ENCODE measurements around the gene DCST2. TPM values are rescaled to one million over a fixed set of nuclear protein-coding genes. Genes with fewer than 3 reads are reported as not detected.

DCST2 gene
- total RNA-seq, 1 donor from 2014 or later = 0.26 TPM

DNA sequence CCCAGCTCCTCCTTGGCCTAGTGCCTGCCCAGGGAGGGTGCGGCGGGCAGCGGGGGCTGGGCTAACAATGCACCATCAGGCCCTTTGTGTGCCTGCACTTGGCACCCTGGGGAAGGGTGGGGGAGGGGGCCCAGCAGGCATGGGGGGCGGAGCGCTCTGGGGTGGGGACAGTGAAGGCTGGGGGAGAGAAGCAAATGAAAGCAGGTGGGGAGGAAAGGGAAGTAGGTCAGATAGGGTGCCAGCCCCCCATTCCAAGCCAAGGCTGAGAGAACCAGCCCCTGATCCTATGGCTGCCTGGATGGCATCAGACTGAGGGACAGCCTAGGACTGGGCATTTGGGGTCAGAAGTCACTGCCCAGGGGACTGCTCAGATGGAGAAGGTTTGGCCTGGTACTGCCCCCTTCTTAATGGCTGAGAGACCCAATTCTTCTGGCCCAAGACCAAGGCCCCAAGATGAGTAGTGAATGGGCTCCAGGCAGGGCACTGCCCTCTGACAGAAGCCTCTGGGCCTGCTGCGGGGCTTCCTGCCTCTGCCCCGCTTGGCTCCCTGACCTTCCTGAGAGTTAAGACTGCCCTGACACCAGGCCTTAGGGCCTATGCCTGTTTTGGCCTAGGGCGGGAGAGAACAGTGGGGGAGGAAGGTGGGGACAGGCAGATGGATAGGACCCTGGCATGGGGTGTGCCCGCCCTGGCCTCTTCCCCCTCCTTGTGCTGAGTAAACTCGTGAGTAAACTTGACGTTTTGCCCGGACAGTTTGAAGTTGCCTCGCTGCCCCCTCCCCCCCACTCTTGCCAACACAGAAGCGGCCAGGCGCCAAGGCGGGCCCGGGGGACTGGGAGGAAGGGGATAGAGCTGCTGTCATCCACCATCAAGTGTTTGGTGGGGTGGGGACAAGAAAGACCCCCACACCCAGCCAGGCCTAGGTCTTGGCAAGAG lies 28.2 kb downstream of the DCST2 start:
- Mint-ChIP-seq H3K27me3 (ENCODE audit: insufficient read depth) (peaks cover 2% of the 10 kb centered on the region), H3K4me3 (peak overlapping the region; percentile 98), H3K9me3 (no peaks in the 10 kb centered on the region), H3K36me3 (ENCODE audit: low read depth) (peaks cover 24% of the 10 kb centered on the region), H3K27ac (peak overlapping the region; percentile 96), H3K4me1 (ENCODE audit: low read depth) (peaks cover 37% of the 10 kb centered on the region)
- DNase-seq (ENCODE audit: low spot score) = no peak
- intact Hi-C loops (cut with micrococcal nuclease) = loop anchor here (5.0 kb wide), 1 partner anchor 167 kb away; the partner anchor contains the start of genes KRTCAP2 and TRIM46

DNA sequence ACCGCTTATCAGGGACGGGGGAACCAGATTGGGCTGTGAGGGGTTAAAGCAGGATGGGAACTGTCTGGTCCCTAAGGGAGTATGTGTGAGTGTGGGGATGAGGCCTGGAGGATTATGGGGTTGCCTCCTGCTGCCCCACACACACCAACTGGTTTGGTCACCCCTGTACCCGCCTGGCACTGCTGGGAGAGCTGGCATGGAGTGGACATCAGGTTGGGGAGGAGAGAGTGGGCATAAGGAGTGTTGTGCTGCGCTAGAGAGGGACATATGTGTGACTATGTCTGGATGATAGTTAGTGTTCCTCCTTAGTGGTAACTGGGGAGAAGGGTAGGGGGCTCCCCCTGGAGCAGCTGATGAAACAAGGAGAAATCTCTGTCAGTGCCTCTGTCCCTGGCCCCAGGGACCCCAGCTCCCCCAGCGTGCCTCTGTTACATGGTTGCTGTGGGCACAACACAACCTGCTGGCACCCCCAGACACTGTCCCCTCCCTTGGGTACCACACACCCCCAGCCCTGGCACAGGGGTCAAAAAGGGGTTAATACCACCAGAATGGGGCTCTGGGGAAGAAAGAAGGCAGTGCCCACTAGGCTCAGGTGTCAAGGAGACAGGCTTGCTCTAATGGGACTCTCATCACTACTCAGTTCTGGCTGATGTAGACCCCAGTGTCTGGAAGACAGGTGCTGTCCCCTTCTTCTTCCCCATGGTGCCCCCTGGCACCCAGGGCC lies 29.1 kb downstream of the DCST2 start:
- Mint-ChIP-seq H3K36me3 (ENCODE audit: low read depth) (peaks cover 16% of the 10 kb centered on the region), H3K9me3 (no peaks in the 10 kb centered on the region), H3K27me3 (ENCODE audit: insufficient read depth) (peaks cover 2% of the 10 kb centered on the region), H3K4me1 (ENCODE audit: low read depth) (peaks cover 45% of the 10 kb centered on the region), H3K4me3 (peak overlapping the region; percentile 98), H3K27ac (peak overlapping the region; percentile 96)
- no peak for DNase-seq (ENCODE audit: low spot score)
- intact Hi-C loops (cut with micrococcal nuclease) = loop anchor here (5.0 kb wide), 3 partner anchors 168 to 597 kb away; partner anchors contain the start of genes IL6R, KRTCAP2, RUSC1 and TRIM46

DNA sequence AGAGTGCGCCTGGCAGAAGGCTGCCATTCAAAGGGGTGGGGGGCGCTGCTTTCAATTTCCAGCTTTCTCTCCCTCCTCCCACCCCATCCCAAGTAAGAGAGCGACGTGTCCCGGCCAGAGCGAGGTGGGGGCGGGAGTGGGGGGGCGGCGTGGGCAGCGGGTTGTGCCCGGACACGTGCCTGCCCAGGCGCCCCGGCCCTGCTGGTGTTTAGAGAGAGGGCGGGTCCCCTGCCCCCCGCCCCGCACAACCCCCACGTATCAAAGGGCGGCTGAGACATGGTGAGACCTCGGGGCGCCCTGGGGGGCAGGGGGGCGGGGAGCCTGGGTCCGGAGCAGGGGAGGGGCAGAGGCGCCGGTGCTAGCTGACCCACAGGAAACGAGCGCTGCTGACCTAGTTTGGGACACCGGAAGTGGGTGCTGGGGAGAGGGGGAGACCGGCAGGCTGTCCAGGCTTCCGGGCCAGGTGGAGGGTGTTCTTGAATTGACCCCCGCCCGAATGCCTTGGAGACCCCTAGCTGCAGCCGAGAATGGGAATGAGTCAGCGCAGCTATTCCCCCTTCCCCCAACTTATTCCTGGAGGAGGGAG lies 29.7 kb downstream of the DCST2 start:
- intact Hi-C loops (cut with micrococcal nuclease) = loop anchor here (5.0 kb wide), 2 partner anchors 318 to 597 kb away; partner anchors contain the start of genes IL6R and RUSC1
- Mint-ChIP-seq H3K27ac (peak overlapping the region; percentile 97), H3K27me3 (ENCODE audit: insufficient read depth) (peaks cover 2% of the 10 kb centered on the region), H3K36me3 (ENCODE audit: low read depth) (peaks cover 14% of the 10 kb centered on the region), H3K9me3 (no peaks in the 10 kb centered on the region), H3K4me1 (ENCODE audit: low read depth) (peaks cover 48% of the 10 kb centered on the region), H3K4me3 (peak overlapping the region; percentile 98)
- no peak for DNase-seq (ENCODE audit: low spot score)

DNA sequence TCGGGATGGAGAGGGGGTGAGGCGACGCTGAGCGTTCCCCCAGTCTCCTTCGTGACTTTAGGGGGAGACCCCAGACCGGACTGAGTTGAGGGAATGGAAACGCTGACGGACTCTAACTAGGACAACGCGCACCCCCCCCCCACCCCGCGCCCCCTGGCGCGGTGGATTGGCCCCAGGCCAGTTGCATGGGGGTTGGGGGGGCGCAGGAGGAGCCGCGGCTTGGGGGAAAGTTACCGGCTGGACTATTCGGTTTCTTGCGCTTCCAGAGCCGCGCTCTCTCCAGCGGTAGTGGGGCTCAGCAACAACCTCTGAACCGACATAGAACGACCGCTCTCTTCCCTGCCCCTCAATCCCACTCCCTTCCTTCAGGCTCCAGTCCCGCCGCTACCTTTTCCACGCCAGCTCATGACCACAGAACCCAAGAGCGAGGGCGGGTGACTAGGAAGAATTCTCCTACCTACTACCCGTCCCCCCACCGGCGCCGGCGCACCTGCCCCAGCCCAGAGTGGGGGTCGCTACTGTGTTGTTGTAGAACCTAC lies 30.3 kb downstream of the DCST2 start:
- Mint-ChIP-seq H3K4me1 (ENCODE audit: low read depth) (peaks cover 47% of the 10 kb centered on the region), H3K36me3 (ENCODE audit: low read depth) (peaks cover 11% of the 10 kb centered on the region), H3K27me3 (ENCODE audit: insufficient read depth) (peaks cover 2% of the 10 kb centered on the region), H3K27ac (peak overlapping the region; percentile 97), H3K4me3 (peak overlapping the region; percentile 98), H3K9me3 (no peaks in the 10 kb centered on the region)
- intact Hi-C loops (cut with micrococcal nuclease) = loop anchor here (5.0 kb wide), 2 partner anchors 319 to 596 kb away; partner anchors contain the start of genes IL6R and RUSC1
- DNase-seq (ENCODE audit: low spot score) = no peak

DNA sequence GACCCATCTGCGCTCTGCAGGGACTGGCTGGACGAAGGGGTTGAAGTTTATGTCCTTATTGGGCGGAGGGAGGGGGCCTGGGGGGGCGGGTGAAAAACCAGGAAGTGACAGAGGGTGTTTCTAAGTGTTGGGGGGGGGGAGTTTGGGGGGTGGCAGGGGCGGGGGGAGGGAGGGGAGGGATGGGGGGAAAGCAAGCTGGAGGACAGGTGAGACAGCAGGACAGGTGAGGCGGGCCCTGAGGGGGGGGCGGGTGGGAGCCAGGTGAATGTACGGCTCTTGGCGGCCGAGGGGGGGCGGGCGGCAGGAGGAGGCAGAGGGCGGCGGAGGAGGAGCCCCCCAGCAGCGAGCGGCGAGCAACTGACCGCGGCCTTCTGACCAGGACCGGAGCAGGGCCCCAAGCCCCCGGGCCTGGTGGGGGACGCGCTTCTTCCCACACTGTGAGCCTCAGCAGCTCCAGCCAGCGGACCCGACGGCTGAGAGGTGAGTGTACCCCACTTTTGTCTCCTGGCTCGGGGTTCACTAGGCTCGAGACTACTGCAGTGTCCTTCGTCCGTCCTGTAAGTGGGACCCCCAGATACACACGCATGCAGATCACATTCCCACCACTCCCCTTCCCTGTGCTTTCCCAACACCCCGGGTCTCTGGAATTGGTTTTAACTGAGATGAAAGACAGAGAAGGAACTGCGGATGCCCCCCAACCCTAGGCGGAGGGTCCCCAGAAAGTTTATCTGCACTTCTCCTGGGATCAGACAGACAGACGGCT lies 30.9 kb downstream of the DCST2 start, which contains the start of gene ZBTB7B:
TSS of gene ZBTB7B (plus strand) at position 339 of the 763 bp plus-strand sequence. CDS start 11,859 bp downstream, outside the sequence.
- Mint-ChIP-seq H3K27ac (peak within 1 kb of the TSS; percentile 97), H3K27me3 (ENCODE audit: insufficient read depth) (peaks cover 2% of the 10 kb centered on the region)

DNA sequence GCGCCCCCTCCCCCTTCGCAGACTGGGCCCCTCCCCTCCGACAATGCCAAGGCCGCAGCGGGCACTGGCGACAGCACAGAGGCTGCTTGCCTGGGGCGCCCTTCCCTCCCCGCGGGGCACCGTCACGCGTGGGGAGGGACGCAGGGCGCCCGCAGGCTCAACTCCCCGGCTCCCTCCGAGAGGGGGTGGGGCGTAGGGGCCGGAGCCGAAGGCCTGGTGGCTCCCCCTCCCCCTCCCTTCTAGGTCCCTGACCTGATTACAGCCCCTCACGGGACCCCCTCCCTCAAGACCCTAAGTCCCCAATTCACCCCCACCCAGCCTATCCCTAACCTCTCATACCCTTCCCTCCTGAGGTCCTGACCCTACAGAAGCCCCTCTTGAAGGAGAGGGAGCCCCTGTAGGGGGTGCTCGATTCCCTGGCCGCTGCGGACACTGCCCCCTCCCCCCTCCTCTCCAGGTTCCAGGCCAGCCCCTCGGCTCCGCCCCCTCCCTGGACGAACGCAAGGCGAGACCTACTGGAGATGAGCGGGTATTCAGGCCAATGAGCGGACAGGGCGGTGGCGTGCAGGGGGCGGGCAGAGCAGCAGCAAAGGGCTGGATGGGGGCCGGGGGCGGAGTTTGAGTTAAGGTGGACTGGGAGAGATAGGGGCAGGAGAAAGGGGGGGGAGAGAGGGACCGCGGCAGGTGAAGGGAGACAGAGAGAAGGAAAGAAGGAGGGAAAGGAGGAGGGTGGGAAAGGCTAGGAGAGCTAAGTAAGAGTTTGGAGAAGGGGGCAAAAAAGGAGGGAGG lies 31.7 kb downstream of the DCST2 start:
- Mint-ChIP-seq H3K4me3 (peak overlapping the region; percentile 98), H3K4me1 (ENCODE audit: low read depth) (peaks cover 55% of the 10 kb centered on the region), H3K36me3 (ENCODE audit: low read depth) (peaks cover 11% of the 10 kb centered on the region), H3K27me3 (ENCODE audit: insufficient read depth) (peaks cover 2% of the 10 kb centered on the region), H3K9me3 (no peaks in the 10 kb centered on the region), H3K27ac (peak overlapping the region; percentile 97)
- DNase-seq (ENCODE audit: low spot score) = peak; percentile 98
- intact Hi-C loops (cut with micrococcal nuclease) = loop anchor here (1.0 to 5.0 kb wide), 11 partner anchors 10 to 782 kb away; partner anchors contain the start of genes EFNA4, IL6R, PYGO2 and RUSC1

More for the DNA sequence above, 30.9 kb downstream of the DCST2 start, which contains the start of gene ZBTB7B:
- peaks cover 11% of the 10 kb centered on the region for H3K36me3 Mint-ChIP-seq (ENCODE audit: low read depth)
- H3K4me1 Mint-ChIP-seq (ENCODE audit: low read depth) = peaks cover 50% of the 10 kb centered on the region
- no peak for DNase-seq (ENCODE audit: low spot score)
- H3K9me3 Mint-ChIP-seq = no peaks in the 10 kb centered on the region
- intact Hi-C loops (cut with micrococcal nuclease) = loop anchor here (1.0 to 5.0 kb wide), 9 partner anchors 10 to 595 kb away; partner anchors contain the start of genes EFNA4, IL6R, PYGO2 and RUSC1
- H3K4me3 Mint-ChIP-seq = peak within 1 kb of the TSS; percentile 98

DNA sequence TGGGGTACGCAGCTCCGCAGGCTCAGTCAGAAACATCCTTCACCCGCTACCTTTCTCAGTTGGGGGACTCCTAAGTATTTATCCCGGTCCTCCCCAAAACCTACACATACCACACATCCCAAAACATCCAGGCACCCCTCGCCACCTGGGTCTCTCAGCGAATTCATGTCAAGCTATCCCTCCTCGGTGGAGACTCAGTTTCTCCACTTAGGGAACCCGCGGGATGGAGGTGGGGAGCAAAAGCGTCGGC lies 32.2 kb downstream of the DCST2 start:
- Mint-ChIP-seq H3K9me3 (no peaks in the 10 kb centered on the region), H3K4me1 (ENCODE audit: low read depth) (peaks cover 50% of the 10 kb centered on the region), H3K27ac (peak overlapping the region; percentile 85), H3K27me3 (ENCODE audit: insufficient read depth) (peaks cover 2% of the 10 kb centered on the region), H3K4me3 (peak overlapping the region; percentile 98), H3K36me3 (ENCODE audit: low read depth) (peaks cover 8% of the 10 kb centered on the region)
- intact Hi-C loops (cut with micrococcal nuclease) = loop anchor here (1.0 to 5.0 kb wide), 4 partner anchors 46 to 781 kb away; partner anchors contain the start of genes IL6R, RUSC1 and UBAP2L
- DNase-seq (ENCODE audit: low spot score) = no peak

DNA sequence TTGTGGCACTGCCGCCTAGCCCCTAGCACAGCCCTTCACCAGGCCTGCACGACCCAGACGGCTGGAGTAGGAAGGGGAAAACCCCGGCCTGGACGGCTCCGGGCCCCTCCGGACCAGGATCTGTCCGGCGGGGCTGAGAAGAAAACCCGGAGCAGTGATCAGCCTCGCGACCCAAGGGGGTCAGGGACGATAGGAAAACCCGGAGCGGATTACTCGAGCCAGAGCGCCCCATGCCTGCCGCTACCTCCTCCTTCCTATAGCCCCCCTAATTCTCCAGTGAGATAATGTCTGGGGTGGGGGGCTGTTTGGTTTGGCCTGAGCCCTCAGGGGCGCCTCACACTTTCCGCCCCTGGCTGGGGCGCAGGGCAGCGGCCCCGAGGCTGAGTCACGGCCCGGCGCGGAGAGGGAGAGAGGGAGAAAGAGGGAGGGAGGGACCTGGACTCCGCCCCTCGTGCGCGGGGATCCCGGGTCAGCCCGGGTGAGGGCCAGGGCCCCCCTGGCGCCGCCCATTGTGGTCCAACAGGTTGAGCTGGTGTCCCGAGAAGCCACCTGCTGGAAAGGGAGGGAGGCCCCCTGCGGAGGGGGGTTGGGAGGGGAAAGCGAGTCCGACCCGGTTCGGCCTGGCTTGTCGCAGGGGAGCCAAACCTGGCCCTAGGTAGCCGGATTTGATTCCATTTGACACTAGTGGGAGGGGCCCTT lies 32.7 kb downstream of the DCST2 start:
- peak; percentile 81 for DNase-seq (ENCODE audit: low spot score)
- Mint-ChIP-seq H3K27me3 (ENCODE audit: insufficient read depth) (peaks cover 2% of the 10 kb centered on the region), H3K4me1 (ENCODE audit: low read depth) (peaks cover 45% of the 10 kb centered on the region), H3K4me3 (peak overlapping the region; percentile 98), H3K36me3 (ENCODE audit: low read depth) (peaks cover 7% of the 10 kb centered on the region), H3K27ac (peak overlapping the region; percentile 95), H3K9me3 (no peaks in the 10 kb centered on the region)
- intact Hi-C loops (cut with micrococcal nuclease) = loop anchor here (1.0 to 5.0 kb wide), 5 partner anchors 27 to 781 kb away; partner anchors contain the start of genes CKS1B, IL6R, RUSC1 and UBAP2L

DNA sequence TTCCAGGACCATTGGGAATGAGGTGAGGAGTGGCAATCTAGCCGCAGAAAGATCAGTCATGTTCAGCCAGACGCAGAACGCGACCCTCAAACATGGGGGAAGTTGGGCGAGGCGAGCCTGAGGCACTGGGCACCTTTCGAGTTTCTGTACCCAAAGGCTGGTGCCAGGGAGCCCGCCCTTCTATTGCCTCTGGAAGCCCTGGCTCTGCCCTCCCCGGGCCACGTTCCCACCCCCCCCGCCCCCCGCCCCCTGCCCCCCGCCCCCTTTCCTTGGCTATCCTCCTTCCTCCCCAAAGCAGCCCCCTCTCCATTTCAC lies 33.2 kb downstream of the DCST2 start:
- Mint-ChIP-seq H3K9me3 (no peaks in the 10 kb centered on the region), H3K27ac (peak overlapping the region; percentile 95), H3K4me3 (peak overlapping the region; percentile 87), H3K36me3 (ENCODE audit: low read depth) (peaks cover 7% of the 10 kb centered on the region), H3K4me1 (ENCODE audit: low read depth) (peaks cover 40% of the 10 kb centered on the region), H3K27me3 (ENCODE audit: insufficient read depth) (peaks cover 2% of the 10 kb centered on the region)
- intact Hi-C loops (cut with micrococcal nuclease) = loop anchor here (1.0 to 5.0 kb wide), 3 partner anchors 26 to 593 kb away; partner anchors contain the start of genes CKS1B, IL6R and RUSC1
- DNase-seq (ENCODE audit: low spot score) = no peak

DNA sequence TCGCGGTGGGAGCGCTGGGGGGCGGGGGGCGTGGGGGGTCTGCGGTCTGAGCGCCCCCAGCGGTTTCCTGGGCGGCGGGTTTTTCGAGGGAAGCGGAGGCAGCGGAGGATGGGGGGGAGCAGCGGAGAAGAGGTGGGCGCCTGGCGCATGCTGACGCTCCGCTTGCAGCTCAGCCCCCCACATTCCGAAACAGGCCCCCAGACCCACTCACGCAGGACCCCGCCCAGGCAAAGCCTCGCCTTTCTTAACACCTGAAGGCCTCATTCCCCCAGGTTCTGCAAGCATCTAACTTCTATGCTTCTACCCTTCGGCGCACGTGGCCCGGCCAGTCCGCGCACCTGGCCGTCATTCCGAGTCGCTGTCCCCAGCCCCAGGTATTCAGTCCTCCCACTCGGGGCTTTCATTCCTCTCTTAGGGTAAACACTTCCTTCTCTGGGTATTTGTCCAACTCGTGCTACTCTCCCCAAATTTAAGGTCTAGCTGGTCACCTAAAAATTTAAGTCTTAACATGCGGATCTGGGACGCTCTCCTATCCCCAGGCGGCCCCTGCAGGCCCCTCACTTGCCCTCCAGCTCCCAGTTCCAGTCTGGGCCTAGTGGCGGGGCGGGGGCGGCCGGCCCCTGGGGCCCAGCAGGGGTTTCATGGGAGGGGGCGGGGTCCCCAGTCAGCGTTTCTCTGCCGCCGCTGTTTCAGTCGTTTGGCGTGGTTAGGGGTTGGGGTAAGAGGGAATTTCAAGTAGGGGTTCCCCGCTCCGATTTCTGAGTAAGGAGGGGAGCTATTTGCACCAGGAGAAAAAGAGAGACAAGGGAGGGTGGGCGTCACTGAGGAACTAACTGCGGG lies 33.8 kb downstream of the DCST2 start:
- peaks cover 7% of the 10 kb centered on the region for H3K36me3 Mint-ChIP-seq (ENCODE audit: low read depth)
- no peak for DNase-seq (ENCODE audit: low spot score)
- intact Hi-C loops (cut with micrococcal nuclease) = loop anchor here (1.0 to 5.0 kb wide), 9 partner anchors 9 to 592 kb away; partner anchors contain the start of genes CKS1B, FLAD1, IL6R and RUSC1
- peak overlapping the region; percentile 95 for H3K27ac Mint-ChIP-seq
- H3K4me1 Mint-ChIP-seq (ENCODE audit: low read depth) = peaks cover 40% of the 10 kb centered on the region
- H3K27me3 Mint-ChIP-seq (ENCODE audit: insufficient read depth) = peaks cover 2% of the 10 kb centered on the region
- peak overlapping the region; percentile 87 for H3K4me3 Mint-ChIP-seq
- H3K9me3 Mint-ChIP-seq = no peaks in the 10 kb centered on the region

Data from activated T-helper 1 cell treated with anti-CD3 and anti-CD28 coated beads, Interleukin-12 subunit alpha, Interleukin-12 subunit beta, Interleukin-2, Interleukin-4 antibody, amounts not matched to agents 30 ng/mL and 10 ng/mL and 1 ng/mL, durations not matched to agents 14 hours and 24 hours and 36 hours (primary cell).